GM18868 (cell line): Measurements from ENCODE around the gene SF1.

Source experiments
- ATAC-seq: cut with Tn5 transposase; IDR thresholded peaks from one replicate; pipeline ENCODE4 v1.9.1; 2021; ENCODE audit warnings: mild to moderate bottlenecking, moderate library complexity; ENCODE audit not compliant: unreplicated experiment

Gene SF1

GRCh38 chr11:64801561-64802369 is 23.4 kb upstream of the SF1 start:
- no peak for ATAC-seq

- no peak for ATAC-seq
Measured at GRCh38 chr11:64801158-64801464, 22.8 kb upstream of the SF1 start.

DNA sequence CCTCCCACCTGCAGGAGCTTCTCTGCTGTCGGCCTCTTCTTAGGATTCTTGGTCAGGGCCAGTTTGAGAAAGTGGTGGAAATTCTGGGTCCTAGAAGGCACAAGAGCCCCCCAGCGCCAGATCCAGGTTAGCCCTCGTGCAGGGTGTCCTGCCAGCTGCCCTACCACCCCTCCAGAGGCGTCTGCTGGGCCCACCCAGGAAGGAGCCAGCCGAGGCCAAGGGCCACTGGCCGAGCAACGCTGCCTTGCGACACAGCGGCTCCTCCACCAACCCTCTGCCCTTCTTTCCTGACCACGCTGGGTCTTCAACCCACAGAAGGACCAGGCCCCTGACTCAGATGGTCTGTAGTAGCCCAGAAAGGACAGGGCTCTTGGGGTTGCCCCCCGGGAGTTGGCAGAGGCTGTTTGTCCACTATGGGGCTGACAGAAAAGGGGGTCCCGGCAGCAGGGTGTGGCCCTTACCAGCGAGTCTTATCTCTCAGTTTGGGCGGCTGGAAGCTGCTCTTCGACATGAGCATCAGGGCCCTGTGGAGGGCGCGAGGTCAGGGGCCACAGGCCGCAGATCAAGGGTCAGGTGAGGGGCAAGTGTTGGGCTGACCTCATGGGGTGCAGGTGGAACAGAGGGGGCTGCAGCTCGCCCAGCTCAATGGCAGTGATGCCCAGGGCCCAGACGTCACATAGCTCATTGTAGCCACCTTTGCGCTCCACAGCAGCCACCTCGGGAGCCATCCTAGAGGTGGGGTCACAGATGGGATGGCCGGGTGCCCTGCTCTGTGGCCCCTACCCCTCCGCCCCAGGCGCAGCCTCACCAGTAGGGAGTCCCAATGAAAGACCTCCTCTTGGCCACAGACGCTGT is 22.2 kb upstream of the SF1 start:
- ATAC-seq = no peak

DNA sequence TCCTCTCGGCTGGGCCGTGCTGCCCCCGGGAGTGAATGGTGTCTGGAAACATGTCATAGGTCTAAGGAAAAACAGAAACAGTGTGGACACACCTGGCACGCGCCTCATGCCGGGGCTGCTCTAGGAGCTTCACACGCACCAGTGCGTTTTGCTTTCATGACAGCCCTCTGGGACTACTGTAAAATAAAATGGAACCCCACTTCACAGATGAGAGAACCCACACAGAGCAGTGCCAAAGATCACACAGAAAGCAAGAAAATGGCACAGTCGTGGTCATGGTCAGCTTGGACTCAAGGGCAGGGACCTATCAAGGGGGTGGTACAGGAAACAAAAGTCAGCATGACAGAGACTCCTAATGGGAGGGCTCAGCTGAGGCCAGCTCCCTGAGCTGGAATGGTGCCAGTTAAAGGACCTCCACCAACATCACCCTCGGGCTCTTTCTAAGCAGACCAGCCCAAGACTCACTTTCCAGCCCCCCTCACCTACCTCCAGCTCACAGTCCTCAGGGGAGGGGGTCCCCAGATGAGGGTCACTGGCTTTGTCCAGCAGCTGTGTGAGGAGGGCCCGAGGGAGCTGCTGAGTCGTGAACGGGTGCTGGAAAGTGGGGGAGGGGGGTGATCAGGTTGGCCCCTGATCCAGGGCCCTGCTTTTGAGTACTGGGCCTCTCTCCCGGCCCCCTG is 21.4 kb upstream of the SF1 start:
- ATAC-seq = no peak

GRCh38 chr11:64799256-64799622 is 20.9 kb upstream of the SF1 start:
- ATAC-seq = no peak

DNA sequence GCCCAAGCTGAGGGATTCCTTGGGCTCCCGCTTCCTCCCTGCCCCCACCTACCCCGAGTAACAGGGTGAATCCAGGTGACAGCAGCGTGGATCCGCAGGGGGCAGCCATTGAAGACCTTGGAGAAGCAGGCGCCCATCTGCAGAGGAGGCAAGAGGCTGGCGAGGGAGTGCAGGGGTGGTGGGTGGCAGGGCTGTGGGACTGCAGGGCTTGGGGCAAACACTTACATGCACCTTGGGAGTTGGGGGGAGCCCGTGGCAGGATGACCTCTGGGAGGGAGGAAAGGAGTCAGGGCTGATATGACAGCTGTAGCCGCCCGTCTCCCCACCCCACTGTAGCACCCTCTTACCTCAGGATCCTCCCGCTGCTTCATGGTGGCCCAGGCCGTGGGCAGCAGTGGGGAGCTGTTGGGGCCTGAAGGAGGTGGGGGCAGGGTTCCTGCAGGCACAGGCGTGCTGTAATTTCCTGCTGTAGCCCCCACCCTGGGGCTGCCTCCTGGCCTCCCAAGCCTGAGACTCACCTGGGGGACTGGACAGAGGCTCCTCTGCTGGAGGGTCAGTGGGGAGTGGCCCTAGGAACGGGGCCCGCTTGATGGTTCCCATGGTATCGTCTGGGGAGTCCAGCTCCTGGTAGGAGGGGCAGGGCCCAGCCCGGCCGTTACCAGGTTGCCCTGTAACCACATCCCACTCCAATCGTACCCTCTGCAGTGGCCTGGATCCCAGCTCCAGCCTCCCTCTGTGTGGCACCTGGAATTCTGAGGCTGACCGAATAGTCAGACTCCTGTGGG is 18.6 kb upstream of the SF1 start:
- no peak for ATAC-seq

- no peak for ATAC-seq
Measured at GRCh38 chr11:64796047-64796756, 17.9 kb upstream of the SF1 start.

DNA sequence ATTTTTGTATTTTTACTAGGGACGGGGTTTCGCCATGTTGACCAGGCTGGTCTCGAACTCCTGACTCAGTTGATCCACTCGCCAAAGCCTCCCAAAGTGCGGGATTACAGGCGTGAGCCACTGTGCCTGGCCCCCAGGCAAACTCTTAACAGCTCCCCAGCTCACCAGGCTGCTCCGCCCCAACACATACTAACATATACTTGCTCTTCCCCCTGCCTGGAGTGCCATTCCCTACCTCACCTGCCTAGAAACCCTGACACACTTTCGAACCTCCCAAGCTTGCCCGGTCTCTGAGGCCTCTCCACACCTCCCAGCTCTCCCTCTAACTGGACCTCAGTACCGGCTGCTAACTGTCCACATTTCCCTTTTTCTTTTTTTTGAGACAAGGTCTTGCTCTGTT is 16.2 kb upstream of the SF1 start:
- no peak for ATAC-seq

- ATAC-seq = no peak
Measured at GRCh38 chr11:64793271-64794160, 15.2 kb upstream of the SF1 start.

DNA sequence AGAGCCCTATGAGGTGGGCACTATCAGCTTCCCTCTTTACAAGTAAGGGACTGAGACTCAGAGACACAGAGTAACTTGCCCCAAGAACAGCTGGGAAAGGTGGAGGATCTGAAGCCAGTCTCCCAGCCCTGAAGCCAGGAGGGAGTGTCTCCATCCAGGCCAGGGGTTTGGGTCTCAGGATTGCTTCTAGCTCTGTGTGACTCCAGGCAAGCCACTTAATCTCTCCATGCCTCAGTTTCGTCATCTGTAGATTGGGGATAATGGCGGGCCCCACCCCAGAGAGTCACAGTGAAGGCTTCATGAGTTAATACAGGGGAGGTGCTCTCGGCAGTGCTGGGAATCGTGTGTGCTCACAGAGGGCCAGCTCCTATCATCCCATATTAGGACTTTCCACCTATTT is 14.1 kb upstream of the SF1 start:
- no peak for ATAC-seq

GRCh38 chr11:64791781-64792291 is 13.5 kb upstream of the SF1 start:
- no peak for ATAC-seq

DNA sequence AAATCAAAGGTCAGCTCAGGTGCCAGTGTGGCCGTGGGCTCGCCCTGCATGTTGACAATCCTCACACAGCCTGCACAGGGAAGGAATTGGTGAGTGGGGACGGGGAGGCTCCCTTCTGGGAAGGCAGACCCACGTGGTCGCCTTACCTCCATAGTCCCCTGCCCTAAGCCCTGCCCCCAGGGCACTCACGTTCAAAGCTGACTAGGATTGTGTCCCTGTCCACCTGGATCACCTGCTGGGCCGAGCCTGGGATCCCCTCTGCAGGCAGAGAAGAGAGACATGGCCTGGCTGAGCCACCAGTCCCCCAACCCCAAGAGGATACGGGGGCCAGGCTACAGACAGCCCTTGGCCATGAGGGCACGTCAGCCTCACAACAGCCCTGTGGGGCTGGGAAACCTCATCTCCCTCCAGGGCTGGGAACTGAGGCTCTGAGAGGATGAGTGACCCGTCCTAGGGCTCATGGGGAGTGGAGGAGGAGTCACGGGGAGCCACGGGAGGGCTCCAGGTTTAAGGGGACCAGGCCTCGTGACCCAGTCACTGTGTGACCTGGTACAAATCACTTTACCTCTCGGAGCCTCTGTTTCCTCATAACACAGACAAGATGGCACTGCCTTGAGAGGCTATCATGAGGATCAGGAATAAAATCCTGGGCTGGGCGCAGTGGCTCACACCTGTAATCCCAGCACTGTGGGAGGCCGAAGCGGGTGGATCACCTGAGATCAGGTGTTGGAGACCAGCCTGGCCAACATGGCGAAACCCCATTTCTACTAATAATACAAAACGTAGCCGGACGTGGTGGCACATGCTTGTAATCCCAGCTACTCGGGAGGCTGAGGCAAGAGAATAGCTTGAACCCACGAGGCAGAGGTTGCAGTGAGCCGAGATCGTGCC is 12.1 kb upstream of the SF1 start:
- no peak for ATAC-seq

DNA sequence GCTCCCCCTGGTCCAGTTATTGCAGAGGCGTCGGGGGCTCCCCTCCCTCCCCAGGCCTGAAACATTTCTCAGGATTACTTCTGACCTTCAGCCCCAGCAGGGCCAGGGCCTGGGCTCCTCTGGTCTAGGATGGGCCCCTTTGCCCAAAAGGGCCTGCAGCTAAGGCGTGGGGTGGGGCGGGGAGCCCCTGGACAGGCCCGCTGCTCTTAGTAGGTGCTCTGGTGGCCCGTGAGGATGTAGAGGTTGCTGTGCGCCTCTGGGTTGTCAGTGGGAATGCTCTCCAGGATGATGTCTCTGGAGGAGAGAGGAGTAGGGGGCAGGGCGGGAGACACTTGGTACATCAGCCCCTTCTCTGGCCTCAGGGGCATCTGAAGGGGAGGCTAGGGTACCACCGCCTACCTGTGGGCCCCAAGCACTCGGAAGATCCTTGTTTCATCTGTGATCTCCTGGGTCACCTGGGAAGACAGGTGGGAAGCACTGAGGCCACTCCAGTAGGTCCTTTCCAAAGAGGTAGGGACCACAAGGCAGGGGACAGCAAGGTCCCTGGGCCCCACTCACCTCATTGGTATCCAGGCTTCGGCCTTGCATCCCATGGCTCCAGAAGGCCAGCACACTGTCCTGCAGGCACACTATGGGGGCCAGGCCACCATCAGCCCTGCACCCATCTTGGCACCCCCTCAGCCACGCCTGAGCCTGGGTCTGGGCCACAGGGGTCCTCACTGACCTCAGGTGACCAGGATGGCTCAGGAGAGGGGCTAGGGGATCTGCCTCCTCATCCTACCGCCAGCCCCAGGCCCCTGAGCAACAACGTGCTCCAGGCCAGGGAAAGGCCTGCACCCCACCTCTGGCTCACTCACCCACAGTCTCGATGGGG is 11.2 kb upstream of the SF1 start:
- no peak for ATAC-seq

- no peak for ATAC-seq
Measured at GRCh38 chr11:64788321-64789215, 10.2 kb upstream of the SF1 start.

GRCh38 chr11:64787526-64788320 is 9.4 kb upstream of the SF1 start:
- no peak for ATAC-seq
